Measurements from ENCODE around the gene CASP7. TPM values are rescaled to one million over a fixed set of nuclear protein-coding genes. Genes with fewer than 3 reads are reported as not detected.

Gene CASP7
- total and polyA plus RNA-seq, 4 donors = 8.8 to 25.0 (median 11.4) TPM

DNA sequence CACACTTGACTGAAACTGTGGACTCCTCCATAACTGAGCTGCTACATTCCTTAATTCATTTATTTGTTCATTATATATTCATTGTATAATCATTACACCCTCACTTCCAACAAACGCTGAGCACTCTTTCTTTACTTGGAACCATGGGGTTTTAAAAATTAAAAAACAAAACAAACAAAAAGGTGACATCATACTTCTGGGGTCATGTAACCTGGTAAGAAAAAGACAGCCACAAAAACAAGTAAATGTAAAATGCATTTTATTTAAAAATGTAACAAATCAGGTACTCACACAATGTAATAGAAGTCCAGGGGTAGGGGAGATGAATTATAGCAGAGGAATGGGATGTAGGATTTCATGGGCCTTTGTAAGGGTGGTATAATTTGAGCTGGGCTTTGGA lies 96.8 kb downstream of the CASP7 start (continued):
- TF ChIP-seq, protein P1, sequence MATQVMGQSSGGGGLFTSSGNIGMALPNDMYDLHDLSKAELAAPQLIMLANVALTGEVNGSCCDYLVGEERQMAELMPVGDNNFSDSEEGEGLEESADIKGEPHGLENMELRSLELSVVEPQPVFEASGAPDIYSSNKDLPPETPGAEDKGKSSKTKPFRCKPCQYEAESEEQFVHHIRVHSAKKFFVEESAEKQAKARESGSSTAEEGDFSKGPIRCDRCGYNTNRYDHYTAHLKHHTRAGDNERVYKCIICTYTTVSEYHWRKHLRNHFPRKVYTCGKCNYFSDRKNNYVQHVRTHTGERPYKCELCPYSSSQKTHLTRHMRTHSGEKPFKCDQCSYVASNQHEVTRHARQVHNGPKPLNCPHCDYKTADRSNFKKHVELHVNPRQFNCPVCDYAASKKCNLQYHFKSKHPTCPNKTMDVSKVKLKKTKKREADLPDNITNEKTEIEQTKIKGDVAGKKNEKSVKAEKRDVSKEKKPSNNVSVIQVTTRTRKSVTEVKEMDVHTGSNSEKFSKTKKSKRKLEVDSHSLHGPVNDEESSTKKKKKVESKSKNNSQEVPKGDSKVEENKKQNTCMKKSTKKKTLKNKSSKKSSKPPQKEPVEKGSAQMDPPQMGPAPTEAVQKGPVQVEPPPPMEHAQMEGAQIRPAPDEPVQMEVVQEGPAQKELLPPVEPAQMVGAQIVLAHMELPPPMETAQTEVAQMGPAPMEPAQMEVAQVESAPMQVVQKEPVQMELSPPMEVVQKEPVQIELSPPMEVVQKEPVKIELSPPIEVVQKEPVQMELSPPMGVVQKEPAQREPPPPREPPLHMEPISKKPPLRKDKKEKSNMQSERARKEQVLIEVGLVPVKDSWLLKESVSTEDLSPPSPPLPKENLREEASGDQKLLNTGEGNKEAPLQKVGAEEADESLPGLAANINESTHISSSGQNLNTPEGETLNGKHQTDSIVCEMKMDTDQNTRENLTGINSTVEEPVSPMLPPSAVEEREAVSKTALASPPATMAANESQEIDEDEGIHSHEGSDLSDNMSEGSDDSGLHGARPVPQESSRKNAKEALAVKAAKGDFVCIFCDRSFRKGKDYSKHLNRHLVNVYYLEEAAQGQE (IDR thresholded peaks at IDR 0.05) = no peak

Other genes with a start within 250 kb of the CASP7 start
- gene HABP2, start 126.9 kb upstream of the CASP7 start, total RNA-seq = 100 to 1,000 TPM; 147 to 247 TPM
- gene HABP2, start 126.9 kb upstream of the CASP7 start, polyA plus RNA-seq = 100 to 1,000 TPM; 109 to 259 TPM
- under 1 TPM; 0.05 to 0.08 TPM for gene NRAP, start 15.9 kb upstream of the CASP7 start, total RNA-seq
- under 1 TPM; 0.12 to 0.13 TPM for gene NRAP, start 15.9 kb upstream of the CASP7 start, polyA plus RNA-seq
- gene PLEKHS1, start 71.8 kb downstream of the CASP7 start, total RNA-seq = under 1 TPM in 1 of 2 donors, not detected in 1; under 0.01 TPM
- gene PLEKHS1, start 71.8 kb downstream of the CASP7 start, polyA plus RNA-seq = not detected
- 10 to 100 TPM in 1 of 2 donors, 1 to 10 TPM in 1; 7.9 to 11.3 TPM for gene DCLRE1A, start 174.2 kb downstream of the CASP7 start, total RNA-seq
- 1 to 10 TPM; 1.9 to 4.9 TPM for gene DCLRE1A, start 174.2 kb downstream of the CASP7 start, polyA plus RNA-seq
- 10 to 100 TPM in 1 of 2 donors, 1 to 10 TPM in 1; 9.3 to 14.2 TPM for gene NHLRC2, start 174.7 kb downstream of the CASP7 start, total RNA-seq
- 1 to 10 TPM; 2.3 to 5.4 TPM for gene NHLRC2, start 174.7 kb downstream of the CASP7 start, polyA plus RNA-seq

Data from liver (tissue), 5 donors.